HL-60 (cell line): Measurements from ENCODE around the gene AANAT.

Experiments
- DNase-seq, 2 experiments: peaks; one replicate each; pipeline ENCODE4 v3.0.0-alpha.2; 2010 to 2020; ENCODE audit warnings: low read depth in 1 of 2, low spot score in 1 of 2
- H3K27ac ChIP-seq: fragments of 250-450 bp; sonication (Bioruptor Pico); replicated peaks from 2 replicates; pipeline ENCODE4 v1.5.1; 2020; ENCODE audit warnings: mild to moderate bottlenecking, moderate library complexity
- H3K27me3 ChIP-seq: fragments of 250-450 bp; sonication (Bioruptor Pico); 2 replicates; pipeline ENCODE4 v1.5.1; 2021; ENCODE audit warnings: mild to moderate bottlenecking, moderate library complexity; ENCODE audit not compliant: insufficient read depth, poor library complexity, severe bottlenecking
- H3K4me3 ChIP-seq: replicated peaks from 2 replicates; pipeline ENCODE4 v1.5.1; 2011; ENCODE audit warnings: mild to moderate bottlenecking, control low read depth, low read length; ENCODE audit not compliant: insufficient read depth
- GABPA ChIP-seq: IDR thresholded peaks from 2 replicates; pipeline ENCODE4 v1.6.1; 2012; ENCODE audit warnings: low read depth
- POLR2AphosphoS5 ChIP-seq: IDR thresholded peaks from 2 replicates; pipeline ENCODE4 v1.6.1; 2012; ENCODE audit warnings: low read depth
- SPI1 ChIP-seq: IDR thresholded peaks from 2 replicates; pipeline ENCODE4 v1.6.1; 2012; ENCODE audit warnings: low read depth, mild to moderate bottlenecking, borderline replicate concordance
- TF ChIP-seq, protein P1 (sequence below): IDR thresholded peaks from one replicate; pipeline ENCODE4 v1.5.1; 2011; ENCODE audit warnings: low read length, control low read depth, inconsistent platforms; ENCODE audit not compliant: insufficient read depth
- TF ChIP-seq, protein P2 (sequence below): IDR thresholded peaks from 2 replicates; pipeline ENCODE4 v1.6.1; 2012; ENCODE audit warnings: low read depth; ENCODE audit not compliant: insufficient replicate concordance

Gene AANAT

DNA sequence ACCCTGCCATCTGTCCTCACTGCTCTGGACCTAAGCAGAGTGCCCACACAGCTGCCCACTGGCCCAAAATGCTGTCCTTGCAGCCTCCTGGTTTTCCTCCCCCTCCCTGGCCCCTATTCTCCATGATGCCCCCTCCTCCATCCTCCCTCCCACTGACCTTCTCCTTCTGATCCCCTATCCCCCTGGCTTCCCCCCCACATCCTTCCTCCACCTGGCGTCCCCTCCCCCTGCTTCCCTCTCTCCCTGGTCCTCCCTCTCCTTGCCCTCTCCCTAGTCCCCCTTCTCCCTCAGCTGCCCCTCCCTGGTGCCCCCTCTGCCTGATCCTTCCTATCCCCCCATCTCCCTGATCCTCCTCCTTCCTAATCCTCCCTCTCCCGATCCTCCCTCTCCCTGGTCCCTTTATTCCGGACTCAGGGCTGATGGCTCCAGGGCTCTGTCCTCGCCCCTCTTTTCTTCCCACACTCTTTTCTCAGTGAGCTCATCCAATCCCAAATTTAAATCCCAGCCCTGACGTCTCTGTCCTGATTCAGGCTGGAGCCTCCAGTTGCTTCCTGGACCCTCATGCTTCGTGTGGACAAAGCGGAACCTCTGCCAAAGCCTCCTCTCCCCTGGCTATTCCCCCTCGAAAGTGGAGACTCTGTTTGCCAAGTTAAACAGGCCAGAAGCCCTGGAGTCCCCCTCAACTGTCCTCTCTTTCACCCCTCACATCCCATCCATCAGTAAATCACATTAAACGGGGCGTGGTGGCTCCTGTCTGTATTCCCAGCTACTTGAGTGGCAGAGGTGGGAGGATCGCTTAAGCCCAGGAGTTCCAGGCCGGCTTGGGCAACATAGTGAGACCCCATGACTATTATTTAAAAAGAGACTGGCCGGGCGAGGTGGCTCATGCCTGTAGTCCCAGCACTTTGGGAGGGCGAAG, 51.9 kb downstream of the AANAT start:
- TF ChIP-seq SPI1: no peak
- TF ChIP-seq POLR2AphosphoS5: no peak
- TF ChIP-seq GABPA: no peak
- TF ChIP-seq, protein P1, sequence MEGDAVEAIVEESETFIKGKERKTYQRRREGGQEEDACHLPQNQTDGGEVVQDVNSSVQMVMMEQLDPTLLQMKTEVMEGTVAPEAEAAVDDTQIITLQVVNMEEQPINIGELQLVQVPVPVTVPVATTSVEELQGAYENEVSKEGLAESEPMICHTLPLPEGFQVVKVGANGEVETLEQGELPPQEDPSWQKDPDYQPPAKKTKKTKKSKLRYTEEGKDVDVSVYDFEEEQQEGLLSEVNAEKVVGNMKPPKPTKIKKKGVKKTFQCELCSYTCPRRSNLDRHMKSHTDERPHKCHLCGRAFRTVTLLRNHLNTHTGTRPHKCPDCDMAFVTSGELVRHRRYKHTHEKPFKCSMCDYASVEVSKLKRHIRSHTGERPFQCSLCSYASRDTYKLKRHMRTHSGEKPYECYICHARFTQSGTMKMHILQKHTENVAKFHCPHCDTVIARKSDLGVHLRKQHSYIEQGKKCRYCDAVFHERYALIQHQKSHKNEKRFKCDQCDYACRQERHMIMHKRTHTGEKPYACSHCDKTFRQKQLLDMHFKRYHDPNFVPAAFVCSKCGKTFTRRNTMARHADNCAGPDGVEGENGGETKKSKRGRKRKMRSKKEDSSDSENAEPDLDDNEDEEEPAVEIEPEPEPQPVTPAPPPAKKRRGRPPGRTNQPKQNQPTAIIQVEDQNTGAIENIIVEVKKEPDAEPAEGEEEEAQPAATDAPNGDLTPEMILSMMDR: no peak
- TF ChIP-seq, protein P2, sequence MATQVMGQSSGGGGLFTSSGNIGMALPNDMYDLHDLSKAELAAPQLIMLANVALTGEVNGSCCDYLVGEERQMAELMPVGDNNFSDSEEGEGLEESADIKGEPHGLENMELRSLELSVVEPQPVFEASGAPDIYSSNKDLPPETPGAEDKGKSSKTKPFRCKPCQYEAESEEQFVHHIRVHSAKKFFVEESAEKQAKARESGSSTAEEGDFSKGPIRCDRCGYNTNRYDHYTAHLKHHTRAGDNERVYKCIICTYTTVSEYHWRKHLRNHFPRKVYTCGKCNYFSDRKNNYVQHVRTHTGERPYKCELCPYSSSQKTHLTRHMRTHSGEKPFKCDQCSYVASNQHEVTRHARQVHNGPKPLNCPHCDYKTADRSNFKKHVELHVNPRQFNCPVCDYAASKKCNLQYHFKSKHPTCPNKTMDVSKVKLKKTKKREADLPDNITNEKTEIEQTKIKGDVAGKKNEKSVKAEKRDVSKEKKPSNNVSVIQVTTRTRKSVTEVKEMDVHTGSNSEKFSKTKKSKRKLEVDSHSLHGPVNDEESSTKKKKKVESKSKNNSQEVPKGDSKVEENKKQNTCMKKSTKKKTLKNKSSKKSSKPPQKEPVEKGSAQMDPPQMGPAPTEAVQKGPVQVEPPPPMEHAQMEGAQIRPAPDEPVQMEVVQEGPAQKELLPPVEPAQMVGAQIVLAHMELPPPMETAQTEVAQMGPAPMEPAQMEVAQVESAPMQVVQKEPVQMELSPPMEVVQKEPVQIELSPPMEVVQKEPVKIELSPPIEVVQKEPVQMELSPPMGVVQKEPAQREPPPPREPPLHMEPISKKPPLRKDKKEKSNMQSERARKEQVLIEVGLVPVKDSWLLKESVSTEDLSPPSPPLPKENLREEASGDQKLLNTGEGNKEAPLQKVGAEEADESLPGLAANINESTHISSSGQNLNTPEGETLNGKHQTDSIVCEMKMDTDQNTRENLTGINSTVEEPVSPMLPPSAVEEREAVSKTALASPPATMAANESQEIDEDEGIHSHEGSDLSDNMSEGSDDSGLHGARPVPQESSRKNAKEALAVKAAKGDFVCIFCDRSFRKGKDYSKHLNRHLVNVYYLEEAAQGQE: no peak
- H3K4me3 ChIP-seq: no peak overlapping the region
- no peak overlapping the region for H3K27ac ChIP-seq
- DNase-seq: no peak
- H3K27me3 ChIP-seq: no peaks in the 10 kb centered on the region
